Stimulated activated effector memory CD8-positive, alpha-beta T cell treated with anti-CD3 and anti-CD28 coated beads, Interleukin-12 subunit alpha, Interleukin-12 subunit beta, amount 100 ng/mL, for 72 hours (primary cell): ENCODE data around the gene COL6A2.
A peak's percentile ranks its signal among the peaks of the same experiment; 100 is the strongest.
"Not testable (repeated sequence)": the region's sequence is repeated elsewhere in the genome, so short reads cannot be mapped to it uniquely, and the experiment has no call there.

ENCODE experiments used
- ATAC-seq: fragments of 150-1000 bp; cut with Tn5 transposase; 2 replicates; pipeline ENCODE4 v1.10.0; 2021
- DNase-seq, 2 donors: peaks; one replicate each; pipeline ENCODE4 v3.0.0; 2021 to 2022; ENCODE audit warnings: low spot score in 2 of 2
- H3K27ac Mint-ChIP-seq: one replicate; pipeline ENCODE4 v1.8.0; 2022; ENCODE audit warnings: mild to moderate bottlenecking, mixed read lengths
- H3K36me3 Mint-ChIP-seq: one replicate; pipeline ENCODE4 v1.8.0; 2022; ENCODE audit warnings: mild to moderate bottlenecking, mixed read lengths
- H3K4me1 Mint-ChIP-seq: one replicate; pipeline ENCODE4 v1.8.0; 2022; ENCODE audit warnings: mixed read lengths
- H3K4me3 Mint-ChIP-seq: one replicate; pipeline ENCODE4 v1.8.0; 2022; ENCODE audit warnings: mild to moderate bottlenecking, mixed read lengths
- H3K9me3 Mint-ChIP-seq: one replicate; pipeline ENCODE4 v1.8.0; 2022; ENCODE audit warnings: mixed read lengths

Gene COL6A2

DNA sequence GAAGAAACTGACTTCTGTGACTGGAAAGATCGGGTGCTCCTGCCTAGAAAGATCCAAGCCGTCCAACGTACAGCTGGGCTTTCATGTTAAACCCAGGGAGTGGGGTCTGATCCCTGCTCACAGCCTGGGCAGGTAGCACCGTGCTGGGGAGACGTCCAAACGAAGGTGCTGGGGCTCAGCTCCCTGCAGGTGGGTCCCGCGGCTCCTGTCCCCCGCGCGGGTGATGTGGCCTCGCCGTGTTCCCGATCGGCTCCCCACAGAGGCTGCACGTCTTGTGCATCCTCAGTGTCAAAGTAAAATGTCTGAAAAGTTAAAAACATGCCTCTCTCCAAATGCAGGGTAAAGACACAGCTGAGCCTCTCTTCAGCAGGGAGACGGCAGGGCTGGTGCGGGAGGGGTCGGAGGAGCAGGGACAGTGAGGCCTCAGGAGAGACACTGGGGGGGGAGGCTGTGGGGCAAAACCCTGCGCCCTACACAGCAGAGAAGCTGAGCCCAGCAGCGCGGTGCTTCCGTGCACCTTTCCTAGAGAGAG, 40.1 kb upstream of the COL6A2 start:
- Mint-ChIP-seq H3K27ac (peak overlapping the region; percentile 89), H3K4me1 (peaks cover 44% of the 10 kb centered on the region), H3K9me3 (no peaks in the 10 kb centered on the region), H3K36me3 (peaks cover 9% of the 10 kb centered on the region), H3K4me3 (peak overlapping the region; percentile 68)
- ATAC-seq (no peak), DNase-seq (no peak)

DNA sequence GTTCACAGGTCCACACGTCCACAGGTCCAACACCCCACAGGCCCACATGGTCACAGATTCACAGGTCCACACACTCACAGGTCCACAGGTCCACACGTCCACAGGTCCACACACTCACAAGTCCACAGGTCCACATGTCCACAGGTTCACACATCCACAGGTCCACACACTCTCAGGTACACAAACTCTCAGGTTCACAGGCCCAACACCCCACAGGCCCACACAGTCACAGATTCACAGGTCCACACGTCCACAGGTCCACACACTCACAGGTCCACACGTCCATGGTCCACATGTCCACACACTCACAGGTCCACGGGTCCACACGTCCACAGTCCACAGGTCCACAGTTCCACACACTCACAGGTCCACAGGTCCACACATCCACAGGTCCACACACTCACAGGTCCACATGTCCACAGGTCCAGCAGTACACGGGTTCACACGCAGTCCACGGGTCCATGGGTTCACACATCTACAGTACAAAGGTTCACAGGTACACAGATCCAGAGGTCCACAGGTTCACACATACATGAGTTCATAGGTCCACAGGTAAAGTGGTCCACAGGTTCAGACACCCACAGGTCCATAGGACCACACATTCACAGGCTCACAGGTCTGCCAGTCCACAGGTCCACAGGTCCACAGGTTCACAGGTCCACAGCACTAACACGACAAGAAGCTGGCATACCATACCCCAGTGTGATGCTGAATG, 39.3 kb upstream of the COL6A2 start:
- ATAC-seq (no peak), DNase-seq (no peak)
- H3K27ac Mint-ChIP-seq = peak overlapping the region; percentile 61
- peaks cover 1% of the 10 kb centered on the region for H3K36me3 Mint-ChIP-seq
- no peaks in the 10 kb centered on the region for H3K9me3 Mint-ChIP-seq
- H3K4me1 Mint-ChIP-seq = peaks cover 37% of the 10 kb centered on the region
- H3K4me3 Mint-ChIP-seq = no peak overlapping the region

DNA sequence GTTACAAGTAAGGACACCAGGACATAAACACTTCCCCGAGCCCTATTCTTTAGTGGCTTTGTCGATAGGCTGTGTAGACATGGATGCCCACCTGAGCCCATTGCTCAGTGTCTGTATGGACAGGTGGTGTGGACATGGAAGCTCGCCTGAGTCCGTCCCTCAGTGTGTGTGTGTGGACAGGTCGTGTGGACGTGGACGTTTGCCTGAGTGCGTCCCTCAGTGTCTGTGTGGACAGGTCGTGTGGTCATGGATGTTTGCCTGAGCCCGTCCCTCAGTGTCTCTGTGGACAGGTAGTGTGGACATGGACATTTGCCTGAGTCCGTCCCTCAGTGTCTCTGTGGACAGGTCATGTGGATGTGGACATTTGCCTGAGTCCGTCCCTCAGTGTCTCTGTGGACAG, 38.7 kb upstream of the COL6A2 start:
- DNase-seq (no peak), ATAC-seq (no peak)
- Mint-ChIP-seq H3K4me1 (peaks cover 37% of the 10 kb centered on the region), H3K27ac (peak overlapping the region; percentile 61), H3K4me3 (no peak overlapping the region), H3K36me3 (peaks cover 2% of the 10 kb centered on the region), H3K9me3 (no peaks in the 10 kb centered on the region)

DNA sequence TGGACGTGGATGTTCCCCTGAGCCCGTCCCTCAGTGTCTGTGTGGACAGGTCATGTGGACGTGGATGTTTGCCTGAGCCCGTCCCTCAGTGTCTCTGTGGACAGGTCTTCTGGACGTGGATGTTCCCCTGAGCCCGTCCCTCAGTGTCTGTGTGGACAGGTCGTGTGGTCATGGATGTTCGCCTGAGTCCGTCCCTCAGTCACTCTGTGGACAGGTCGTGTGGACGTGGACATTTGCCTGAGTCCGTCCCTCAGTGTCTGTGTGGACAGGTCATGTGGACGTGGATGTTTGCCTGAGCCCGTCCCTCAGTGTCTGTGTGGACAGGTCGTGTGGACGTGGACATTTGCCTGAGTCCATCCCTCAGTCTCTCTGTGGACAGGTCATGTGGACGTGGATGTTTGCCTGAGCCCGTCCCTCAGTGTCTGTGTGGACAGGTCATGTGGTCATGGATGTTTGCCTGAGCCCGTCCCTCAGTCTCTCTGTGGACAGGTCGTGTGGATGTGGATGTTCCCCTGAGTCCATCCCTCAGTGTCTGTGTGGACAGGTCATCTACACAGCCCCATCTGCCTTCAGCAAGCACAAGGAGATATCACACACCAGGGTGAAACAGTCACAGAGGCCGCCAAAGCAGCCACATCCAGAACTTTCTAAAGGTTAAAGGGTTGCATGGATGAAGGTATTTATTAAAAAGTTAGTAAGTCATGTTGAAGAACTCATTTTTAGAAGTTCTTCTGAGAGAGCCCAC, 38.0 kb upstream of the COL6A2 start:
- DNase-seq, H3K27ac Mint-ChIP-seq, H3K36me3 Mint-ChIP-seq, H3K4me3 Mint-ChIP-seq, H3K9me3 Mint-ChIP-seq, ATAC-seq: not testable (repeated sequence)
- peaks cover 37% of the 10 kb centered on the region for H3K4me1 Mint-ChIP-seq

DNA sequence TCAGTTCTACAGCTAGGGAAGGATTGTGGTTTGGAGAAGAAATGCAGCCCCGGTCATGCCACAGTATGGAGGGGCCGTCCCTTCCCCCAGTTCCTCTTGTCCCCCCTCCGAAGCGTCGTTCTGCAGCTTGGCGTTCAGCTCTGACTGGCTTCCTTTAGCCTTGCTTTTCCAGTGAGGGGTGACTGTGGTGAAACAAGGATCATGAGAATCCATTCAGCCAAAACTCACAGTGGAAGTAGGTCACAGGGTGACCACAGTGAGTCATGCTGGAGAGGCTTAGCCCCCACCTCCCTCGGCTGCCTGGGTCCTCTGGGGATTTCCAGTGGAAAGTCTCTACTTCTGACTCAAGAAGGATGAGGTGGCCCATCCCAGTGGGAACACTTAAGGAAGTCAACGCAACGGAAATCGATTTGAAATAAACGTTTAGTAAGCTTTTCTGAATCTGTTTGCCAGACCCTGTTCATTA, 37.3 kb upstream of the COL6A2 start:
- DNase-seq (no peak), ATAC-seq (peak; percentile 70)
- Mint-ChIP-seq H3K27ac (no peak overlapping the region), H3K36me3 (peaks cover 5% of the 10 kb centered on the region), H3K4me1 (peaks cover 37% of the 10 kb centered on the region), H3K4me3 (no peak overlapping the region), H3K9me3 (no peaks in the 10 kb centered on the region)

DNA sequence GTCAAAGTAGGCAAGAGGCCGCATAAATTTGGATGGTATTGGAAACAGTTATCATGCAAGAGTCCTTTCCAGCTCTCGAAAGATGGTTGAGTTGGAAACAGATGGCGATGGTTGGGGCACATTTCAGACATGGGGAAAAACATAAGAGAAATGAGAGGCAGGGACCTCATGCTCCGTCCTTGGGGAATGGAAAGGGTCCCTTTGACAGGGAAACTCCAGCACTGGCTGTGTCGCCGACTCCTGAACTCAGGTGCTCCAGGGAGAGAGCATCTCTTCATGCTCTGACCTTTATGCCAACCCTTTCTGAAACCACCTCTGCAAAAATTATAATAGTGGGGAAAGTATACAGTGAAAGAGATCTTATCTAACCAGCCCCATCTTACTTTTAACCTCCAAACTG, 36.8 kb upstream of the COL6A2 start:
- no peak for ATAC-seq
- Mint-ChIP-seq H3K4me1 (peaks cover 37% of the 10 kb centered on the region), H3K4me3 (no peak overlapping the region), H3K9me3 (no peaks in the 10 kb centered on the region), H3K36me3 (peaks cover 5% of the 10 kb centered on the region), H3K27ac (no peak overlapping the region)
- no peak for DNase-seq

DNA sequence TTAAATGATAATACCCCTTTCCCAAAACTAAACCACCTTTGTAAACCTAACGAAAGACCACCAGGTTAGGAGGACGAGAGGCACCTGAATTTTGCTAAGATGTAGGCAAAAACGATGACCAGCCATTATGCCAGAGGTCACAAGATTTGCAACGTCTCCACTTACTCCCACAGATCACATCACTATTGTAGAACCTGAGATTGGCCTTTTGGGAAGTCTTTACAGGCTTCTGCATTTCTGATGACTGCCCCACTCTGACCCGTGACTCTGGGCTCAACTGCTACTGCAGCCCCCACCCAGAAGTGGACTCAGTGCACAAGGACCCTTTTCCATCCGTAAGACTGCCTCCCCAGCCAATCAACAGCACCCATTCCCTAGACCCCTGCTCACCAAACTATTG, 36.4 kb upstream of the COL6A2 start:
- ATAC-seq = no peak
- no peaks in the 10 kb centered on the region for H3K9me3 Mint-ChIP-seq
- peaks cover 37% of the 10 kb centered on the region for H3K4me1 Mint-ChIP-seq
- H3K36me3 Mint-ChIP-seq = peaks cover 5% of the 10 kb centered on the region
- no peak overlapping the region for H3K27ac Mint-ChIP-seq
- no peak for DNase-seq
- H3K4me3 Mint-ChIP-seq = no peak overlapping the region

DNA sequence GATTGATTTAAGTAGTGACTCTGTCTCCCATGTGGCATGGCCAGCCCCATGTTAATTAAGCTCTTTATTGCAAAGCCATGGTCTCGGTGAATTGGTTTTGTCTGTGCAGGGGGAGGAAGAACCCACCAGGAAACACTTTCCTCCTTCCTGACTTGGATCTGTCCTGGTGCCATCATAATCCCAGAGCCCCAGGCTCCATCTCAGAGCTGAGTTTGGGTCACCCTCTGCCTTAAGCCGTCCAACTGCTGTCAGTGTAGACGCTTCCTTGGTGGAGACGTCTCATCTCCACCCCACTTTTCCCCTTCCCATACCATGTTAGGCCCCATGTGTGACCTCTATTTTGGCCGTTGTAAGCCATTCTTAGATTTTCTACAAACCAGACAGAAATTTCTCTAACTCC, 36.0 kb upstream of the COL6A2 start:
- H3K9me3 Mint-ChIP-seq = no peaks in the 10 kb centered on the region
- peaks cover 36% of the 10 kb centered on the region for H3K4me1 Mint-ChIP-seq
- no peak overlapping the region for H3K27ac Mint-ChIP-seq
- no peak for ATAC-seq
- H3K4me3 Mint-ChIP-seq = no peak overlapping the region
- no peak for DNase-seq
- H3K36me3 Mint-ChIP-seq = peaks cover 5% of the 10 kb centered on the region

DNA sequence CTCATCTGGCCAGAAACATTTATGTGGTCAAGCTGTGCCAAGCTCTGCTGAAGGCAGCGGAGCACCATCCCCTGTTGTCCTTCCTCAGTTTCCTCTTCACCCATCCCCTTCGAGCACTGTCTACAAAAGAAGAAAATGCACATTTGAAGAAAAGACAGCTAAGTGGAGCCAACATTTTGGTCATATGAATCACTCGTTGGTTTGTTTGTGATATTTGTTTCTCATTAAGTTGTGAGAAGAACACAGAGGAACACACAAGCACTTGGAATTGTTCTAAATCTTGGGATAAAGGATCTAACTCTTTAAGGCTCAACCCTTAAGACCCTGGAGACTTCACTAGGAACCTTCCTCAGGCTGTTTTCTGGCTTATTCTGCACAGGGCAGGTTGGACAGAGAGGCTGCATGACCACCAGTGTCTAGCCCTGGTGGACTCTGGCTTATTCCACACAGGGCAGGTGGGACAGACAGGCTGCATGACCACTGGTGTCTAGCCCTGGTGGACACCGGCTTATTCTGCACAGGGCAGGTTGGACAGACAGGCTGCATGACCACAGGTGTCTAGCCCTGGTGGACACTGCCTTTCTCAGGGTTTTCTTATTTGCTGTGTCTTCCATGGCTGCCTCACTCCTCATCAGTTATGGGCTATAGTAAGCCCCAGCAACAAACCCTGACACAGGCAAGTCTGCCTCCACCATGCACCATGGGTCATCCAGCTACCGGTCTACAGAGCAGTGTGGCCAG, 35.3 kb upstream of the COL6A2 start:
- Mint-ChIP-seq H3K4me3 (no peak overlapping the region), H3K36me3 (peaks cover 5% of the 10 kb centered on the region), H3K4me1 (peaks cover 29% of the 10 kb centered on the region), H3K27ac (no peak overlapping the region), H3K9me3 (no peaks in the 10 kb centered on the region)
- no peak for ATAC-seq
- no peak for DNase-seq

DNA sequence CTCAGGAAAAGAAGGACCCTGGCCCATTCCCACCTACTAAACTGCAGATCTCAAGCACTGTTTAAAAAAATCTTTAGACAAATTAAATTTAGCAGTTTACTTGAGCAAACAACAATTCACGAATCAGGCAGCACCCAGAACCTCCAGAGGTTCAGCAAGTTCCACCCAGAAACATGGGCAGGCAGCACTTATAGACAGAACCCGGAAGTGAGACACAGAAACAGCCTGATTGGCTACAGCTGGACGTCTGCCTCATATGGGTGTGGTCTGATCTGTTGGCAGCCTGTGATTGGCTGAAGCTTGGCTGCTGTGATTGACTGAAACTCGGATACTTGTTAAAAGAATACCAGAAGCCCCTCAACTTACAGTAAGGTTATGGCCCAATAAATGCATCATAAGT, 34.7 kb upstream of the COL6A2 start:
- DNase-seq = no peak
- H3K9me3 Mint-ChIP-seq = no peaks in the 10 kb centered on the region
- ATAC-seq = no peak
- no peak overlapping the region for H3K27ac Mint-ChIP-seq
- H3K36me3 Mint-ChIP-seq = peaks cover 5% of the 10 kb centered on the region
- H3K4me3 Mint-ChIP-seq = no peak overlapping the region
- peaks cover 23% of the 10 kb centered on the region for H3K4me1 Mint-ChIP-seq

DNA sequence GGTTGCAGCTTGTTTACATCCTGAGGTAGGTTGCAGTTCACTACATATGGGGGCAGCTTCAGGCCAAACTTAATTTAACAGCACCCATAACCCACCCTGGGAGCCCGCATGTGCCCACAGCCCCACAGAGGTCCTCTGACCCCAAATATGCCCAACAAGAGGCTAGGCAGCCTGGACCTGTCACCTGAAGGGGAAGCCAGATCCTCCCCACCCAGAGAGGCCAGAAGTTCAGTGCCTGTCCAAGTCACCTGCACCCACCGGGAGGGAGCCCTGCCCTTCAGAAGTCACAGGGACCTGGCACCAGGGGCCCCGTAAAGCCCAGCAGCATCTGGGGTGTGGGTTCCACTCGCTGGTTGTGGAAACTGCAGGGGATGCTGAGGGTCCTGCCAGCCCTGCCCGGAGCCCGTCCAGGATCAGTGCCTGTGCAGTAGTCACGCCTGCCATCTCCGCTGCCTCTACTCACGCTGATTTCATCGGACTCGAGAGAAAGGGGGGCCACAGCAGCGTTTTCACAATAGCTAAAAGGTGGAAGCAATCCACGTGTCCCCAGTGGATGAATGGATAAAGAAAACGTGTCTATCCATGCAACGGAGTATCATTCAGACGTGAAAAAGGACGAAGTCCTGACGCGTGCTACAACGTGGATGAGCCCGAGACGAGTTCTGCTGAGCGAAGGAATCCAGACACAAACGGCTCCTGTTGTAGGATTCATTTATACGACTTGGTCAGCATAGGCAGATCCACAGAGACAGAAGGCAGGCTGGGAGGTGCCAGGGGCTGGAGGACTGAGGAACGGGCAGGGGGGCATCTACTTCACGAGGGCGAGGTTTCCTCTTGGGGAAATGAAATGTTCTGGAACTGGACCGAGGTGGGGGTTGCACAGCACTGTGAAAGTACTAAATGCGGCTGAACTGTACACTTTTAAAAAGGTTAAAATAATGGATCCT, 33.9 kb upstream of the COL6A2 start:
- Mint-ChIP-seq H3K36me3 (peaks cover 5% of the 10 kb centered on the region), H3K27ac (no peak overlapping the region), H3K4me3 (no peak overlapping the region), H3K9me3 (no peaks in the 10 kb centered on the region), H3K4me1 (peaks cover 16% of the 10 kb centered on the region)
- ATAC-seq (no peak), DNase-seq (no peak)

DNA sequence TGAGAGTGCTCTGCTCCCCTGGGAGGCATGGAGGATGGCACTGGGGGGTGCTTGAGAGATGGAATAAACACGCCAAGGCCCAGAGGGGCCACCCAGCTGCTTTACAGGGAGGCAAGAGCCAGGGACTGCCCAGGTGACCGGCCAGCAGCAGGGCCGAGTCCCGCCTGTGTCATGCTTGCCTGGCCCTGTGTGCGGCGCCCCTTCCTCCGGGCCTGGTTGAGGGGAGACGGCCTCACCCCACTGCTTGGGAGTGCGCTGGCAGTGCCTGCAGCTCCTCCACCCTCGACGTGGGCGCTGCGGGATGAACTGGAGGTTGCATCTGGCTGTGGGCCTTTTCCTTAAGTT, 33.1 kb upstream of the COL6A2 start:
- Mint-ChIP-seq H3K27ac (no peak overlapping the region), H3K4me3 (no peak overlapping the region), H3K36me3 (peaks cover 5% of the 10 kb centered on the region), H3K4me1 (peaks cover 12% of the 10 kb centered on the region), H3K9me3 (no peaks in the 10 kb centered on the region)
- no peak for DNase-seq
- ATAC-seq = no peak

DNA sequence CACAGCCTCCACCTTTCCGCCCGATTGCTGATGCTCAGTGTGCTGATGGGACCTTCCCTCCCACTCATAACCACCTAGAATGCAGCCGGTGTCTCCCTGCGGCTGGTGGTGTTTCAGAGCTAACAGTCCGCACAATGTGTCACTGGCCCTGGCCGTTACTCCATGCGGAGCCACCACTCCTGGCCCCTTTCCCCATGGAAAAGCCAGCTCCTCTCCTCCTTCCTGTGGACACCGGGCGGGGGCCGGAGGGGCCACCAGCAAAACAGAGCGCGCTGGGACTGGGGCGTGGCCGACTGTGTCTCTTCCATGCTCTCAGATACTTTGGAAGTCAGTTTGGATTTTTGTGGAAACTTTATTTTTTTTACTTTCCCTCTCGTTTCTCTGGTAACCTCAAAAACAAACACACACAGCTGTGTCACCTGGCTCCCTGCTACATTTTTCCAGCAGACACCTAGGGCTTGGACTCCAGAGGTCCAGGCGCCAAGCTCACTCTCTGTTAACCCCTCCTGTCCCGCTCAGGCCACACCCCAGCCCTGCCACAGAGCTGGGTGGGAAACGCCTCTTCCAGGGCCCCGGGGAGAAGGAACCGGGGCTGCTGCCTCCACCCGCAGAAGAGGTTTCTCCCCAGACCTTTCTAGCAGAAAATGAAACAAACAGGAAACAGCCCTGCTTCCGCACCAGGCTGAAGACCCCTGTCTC, 32.5 kb upstream of the COL6A2 start:
- Mint-ChIP-seq H3K27ac (no peak overlapping the region), H3K36me3 (peaks cover 5% of the 10 kb centered on the region), H3K4me3 (no peak overlapping the region)

DNA sequence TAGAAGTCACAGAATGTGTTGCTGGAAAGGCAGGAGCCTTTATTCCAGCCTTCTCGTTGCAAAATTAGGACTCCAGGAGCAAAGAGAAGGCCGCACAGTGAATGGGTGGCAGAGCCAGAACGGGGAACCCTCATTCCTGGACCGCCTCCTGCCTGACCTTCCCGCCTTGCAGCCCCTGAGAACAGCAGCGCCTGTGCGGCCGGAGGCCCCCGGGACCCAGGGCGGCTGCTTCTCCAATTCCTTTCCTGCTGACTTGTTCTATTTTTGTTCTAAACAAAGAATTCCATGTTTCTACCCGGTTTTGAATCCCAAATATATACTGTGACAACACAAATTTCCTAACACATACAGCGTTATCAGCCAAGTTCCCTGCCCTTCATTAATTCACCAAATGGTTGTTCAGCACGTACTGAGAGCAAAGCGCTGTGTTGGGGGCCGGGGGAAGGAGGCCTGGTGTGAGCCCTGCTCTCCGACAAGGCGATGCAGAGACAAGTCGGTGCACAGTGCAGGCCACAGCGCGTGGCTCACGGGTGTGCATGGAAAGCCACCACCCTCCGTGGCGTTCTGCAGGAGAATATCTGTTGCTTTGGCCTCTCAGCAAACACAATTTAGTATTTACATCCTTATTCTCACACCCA, 31.9 kb upstream of the COL6A2 start:
- H3K4me3 Mint-ChIP-seq = no peak overlapping the region
- H3K27ac Mint-ChIP-seq = no peak overlapping the region
- no peaks in the 10 kb centered on the region for H3K9me3 Mint-ChIP-seq
- H3K36me3 Mint-ChIP-seq = peaks cover 5% of the 10 kb centered on the region
- no peaks in the 10 kb centered on the region for H3K4me1 Mint-ChIP-seq
- no peak for ATAC-seq
- no peak for DNase-seq

More for the DNA sequence above, 32.5 kb upstream of the COL6A2 start:
- H3K9me3 Mint-ChIP-seq = no peaks in the 10 kb centered on the region
- no peak for ATAC-seq
- no peak for DNase-seq
- H3K4me1 Mint-ChIP-seq = peaks cover 7% of the 10 kb centered on the region
